LoVo (cell line): ENCODE measurements around the gene AGAP3.

Experiments used
- DNase-seq: peaks from one replicate; pipeline ENCODE4 v3.0.0-alpha.2; 2016; ENCODE audit warnings: low spot score

AGAP3 gene

DNA sequence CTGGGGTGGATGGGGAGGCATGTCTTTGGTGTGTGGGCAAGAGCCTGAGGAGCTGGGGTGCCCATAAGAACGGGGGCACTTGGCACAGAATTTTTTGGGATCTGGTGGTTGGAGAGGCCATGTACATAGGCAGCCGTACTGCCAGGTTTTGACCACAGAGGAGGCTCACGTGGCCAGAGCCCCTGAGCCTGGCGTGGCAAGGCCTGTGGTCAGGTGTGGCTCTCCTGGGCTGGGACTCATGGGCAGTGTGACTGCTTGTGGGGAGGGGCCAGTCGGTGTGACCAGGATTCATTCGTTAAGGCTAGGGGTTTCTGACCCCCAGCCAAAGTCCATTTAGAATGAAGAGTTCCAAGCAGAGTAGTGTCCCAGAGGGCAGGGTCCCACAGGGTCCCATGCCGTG, 38.2 kb downstream of the AGAP3 start:
- DNase-seq, result no peak

DNA sequence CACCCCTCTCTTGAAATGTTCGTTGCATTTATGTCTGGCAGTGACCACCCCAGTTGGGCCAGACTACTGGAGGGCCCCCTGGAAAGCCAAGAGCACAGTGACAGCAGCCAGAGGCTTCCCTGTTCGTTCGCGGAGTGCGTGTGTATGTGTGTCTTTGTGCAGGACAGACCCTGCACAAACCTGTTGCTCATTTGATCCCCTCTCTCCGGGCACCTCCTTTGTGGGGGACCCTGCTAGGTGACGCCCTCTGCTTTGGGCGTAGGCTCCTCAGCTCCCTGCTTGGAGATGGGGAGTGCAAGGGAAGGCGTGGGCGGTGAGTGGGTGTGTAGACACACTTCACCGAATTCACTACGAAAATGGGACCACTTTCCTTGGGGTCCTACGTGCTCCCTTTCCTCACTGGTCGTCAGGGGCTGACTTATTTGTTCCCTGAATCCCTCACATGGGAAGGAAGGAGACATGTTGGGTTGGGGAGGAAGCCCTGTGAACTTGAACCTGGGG, 38.7 kb downstream of the AGAP3 start:
- no peak for DNase-seq

DNA sequence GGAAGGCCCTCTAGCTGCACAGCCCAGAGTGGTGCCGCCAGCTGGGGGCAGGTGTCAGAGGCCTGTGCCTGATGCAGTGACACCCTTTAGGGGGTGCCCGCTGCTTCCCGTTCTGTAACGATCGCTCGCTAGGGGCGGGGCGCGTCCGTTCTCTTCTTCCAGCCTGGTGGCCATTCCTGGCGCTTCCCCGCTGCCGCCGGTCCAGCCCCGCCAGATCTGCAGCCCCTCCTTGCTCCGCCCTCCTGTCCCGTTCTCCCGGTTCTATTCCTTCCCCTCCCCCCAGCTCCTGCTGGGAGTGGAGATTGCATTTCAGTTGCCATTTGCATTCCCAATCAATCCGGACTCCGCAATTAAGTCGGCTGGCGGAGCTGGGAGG, 39.2 kb downstream of the AGAP3 start:
- no peak for DNase-seq

DNA sequence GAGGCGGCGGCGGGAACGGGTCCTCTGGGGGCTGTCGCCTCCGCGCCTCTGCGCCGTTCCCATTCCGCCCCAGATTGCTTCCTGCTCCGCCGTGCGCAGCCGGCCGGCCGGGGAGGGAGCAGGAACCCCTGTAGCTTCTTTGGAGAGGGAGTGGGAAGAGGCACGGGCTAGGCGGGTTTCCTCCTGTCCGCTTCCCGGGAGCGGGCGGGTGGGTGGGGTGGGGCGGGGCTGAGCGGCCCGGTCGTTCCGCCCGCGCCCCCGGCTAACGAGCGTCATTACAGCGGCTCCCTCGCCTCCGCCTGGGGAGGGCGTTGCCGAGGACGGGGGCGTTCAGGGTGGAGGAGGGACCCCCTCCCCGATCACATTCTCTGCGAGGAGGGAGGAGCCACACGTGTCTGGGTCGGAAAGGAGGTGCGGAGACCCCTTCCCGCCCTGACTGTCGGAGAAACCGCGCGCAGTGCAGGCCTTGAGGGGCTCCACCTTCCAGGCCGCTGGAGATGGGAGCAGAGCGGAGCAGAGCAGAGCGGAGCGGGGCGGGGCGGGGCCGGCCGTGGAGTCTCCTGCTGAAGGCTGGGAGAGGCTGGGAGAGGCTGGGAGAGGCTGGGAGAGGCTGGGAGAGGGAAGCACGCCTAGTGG, 39.7 kb downstream of the AGAP3 start:
- DNase-seq, result no peak

DNA sequence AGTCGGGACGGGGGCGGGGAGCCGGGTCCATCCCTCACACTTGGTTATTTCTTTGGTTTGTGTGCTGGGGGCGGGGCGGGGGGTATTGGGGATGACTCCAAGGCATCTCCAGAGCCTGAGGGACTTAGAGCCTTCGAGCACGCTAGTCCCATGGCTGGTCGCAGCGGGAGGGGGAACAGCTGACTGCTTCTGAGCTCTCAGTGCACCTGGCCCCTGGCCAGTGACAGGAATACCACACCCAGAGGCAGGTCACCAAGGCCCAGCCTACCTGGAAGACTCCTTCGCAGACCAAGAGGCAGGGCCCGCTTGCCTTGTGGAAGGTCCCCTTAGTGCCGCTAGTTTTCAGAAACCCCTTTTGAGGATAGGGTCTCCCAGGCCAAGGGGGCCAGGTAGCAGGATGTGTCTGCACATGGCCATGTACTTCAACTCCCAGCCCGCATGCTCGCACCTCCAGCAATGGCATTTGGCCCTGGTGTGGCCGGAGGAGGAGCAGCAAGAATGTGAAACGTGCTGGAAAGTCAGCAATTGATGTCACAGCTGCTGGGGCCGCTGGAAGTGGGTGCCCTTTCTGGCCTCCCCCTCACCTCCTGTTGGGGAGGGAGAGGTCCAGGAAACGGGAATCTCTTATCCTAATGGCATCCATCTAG, 40.3 kb downstream of the AGAP3 start:
- DNase-seq, result no peak

DNA sequence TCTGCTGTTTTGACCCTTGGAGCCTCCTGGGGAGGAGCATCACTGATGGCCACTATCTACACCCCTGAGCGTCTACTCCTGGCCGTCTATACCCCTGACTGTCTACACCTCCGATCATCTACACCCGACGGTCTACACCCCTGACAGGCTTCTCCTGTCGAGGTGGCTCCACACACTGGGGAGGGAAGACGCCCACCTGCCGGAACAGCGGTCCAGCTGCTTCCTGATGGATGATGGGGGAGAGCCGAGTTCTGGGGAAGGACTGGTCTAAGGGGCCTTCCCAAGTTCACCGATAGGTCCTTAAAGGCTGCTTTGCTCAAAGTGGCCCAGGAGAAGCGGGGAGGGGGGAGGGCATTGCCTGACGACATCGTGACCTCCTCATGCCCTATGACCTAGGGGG, 41.9 kb downstream of the AGAP3 start:
- DNase-seq, result no peak

DNA sequence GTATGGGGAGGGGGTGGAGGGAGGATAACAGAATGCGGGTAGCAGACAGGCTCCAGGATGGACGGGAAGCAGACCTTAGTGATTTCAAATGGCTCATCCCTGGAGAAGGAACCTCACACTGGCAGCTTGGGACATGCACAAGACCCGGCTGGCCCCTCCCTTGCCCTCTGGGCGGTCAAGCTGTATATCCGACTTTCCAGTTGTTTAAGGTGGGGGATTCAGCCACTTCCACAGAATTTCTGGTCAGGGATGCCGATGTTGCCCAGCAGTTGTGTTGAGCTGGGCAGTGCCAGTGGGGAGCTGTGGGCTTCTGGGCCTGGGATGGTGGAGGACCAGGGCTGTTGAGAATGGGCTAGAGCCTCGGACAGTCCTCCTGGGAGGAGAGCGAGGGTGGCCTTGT, 42.4 kb downstream of the AGAP3 start:
- no peak for DNase-seq

DNA sequence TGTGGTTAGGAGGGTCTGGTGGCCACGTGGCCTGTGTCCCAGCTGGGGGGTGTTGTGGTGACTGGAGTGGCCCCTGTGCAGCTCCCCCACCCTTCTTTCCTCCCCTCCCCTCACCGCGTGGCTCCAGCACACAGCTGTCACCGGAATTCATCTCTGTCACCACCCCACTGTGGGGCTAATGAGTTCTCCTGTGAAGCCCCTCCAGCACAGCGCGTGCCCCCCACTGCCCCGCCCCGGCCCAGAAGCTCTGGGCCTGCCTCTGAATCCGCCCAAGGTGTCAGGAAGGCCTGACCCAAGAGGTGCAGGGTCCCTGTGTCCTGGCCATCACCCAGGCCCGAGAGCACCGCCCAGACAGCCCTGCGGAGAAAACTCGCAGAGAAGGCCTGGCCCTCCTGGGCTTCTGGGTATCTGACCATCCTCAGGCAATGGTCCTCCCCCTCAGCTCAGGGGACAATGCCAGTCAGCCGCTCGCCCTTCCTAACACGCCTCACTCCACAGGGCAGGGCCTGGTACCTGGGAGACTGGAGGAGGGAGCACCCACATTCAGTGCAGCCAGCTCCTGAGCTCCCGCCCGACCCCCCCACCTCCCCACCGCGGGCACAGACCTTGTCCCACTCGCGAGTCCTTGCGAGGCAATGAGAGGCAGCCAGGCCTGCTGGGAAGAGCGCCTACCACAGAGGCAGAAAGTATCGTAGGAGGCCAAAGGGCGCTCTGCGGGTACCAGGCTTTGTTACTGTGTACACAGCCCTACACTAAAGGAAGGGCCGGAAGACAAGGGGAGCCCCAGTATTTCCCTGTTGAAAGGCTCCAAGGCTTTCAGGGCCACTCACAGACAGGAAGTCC, 43.1 kb downstream of the AGAP3 start:
- no peak for DNase-seq

DNA sequence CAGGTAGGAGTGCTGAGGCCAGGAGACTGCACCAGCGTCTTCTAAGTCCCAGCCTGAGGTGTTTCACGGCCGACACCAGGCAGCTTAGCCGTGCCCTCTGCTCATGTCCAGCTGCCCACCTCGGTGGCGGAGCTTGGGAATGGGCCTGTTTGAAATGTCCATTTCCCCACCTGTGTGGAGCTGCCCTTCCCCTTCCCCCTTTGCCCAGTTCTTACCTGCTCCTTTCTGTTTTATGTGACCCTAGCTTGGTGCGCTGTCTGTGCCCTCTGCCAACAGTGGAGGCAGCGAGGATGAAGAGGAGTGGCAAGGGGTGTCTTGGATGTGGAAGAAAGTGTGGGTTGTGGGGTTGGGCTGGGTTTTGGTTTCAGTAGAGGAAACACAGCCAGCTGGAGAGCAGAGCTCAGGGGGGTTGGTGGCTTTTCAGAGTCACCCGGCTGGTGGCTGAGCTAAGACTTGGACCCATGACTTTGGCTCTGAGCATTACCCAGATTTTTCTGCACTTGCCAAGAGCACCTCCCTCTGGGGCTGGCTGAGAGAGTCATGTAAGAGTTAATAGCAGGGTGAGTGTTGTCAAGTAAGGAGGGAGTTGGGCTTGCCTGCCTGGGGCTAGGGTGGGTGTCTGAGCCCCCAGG, 43.8 kb downstream of the AGAP3 start:
- no peak for DNase-seq

DNA sequence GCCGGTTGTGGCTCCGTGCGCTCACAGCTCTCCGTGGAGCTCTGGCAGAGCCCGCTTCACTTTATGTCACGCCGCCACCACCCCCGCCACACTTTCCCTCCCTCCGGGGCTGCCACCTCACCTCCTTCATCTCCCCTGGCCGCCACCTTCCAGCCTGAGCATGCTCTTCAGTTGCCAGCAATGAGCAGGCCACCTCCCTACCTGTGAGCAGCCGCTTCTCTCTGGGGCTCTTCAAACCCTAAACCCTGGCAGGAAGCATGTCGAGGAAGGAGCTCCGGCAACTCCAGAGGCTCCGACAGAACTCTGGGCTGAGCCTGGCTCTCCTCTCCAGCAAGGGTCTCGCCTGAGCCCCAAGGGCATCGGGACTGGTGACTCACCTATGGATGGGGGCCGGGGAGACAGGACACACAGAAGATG, 44.5 kb downstream of the AGAP3 start:
- no peak for DNase-seq

DNA sequence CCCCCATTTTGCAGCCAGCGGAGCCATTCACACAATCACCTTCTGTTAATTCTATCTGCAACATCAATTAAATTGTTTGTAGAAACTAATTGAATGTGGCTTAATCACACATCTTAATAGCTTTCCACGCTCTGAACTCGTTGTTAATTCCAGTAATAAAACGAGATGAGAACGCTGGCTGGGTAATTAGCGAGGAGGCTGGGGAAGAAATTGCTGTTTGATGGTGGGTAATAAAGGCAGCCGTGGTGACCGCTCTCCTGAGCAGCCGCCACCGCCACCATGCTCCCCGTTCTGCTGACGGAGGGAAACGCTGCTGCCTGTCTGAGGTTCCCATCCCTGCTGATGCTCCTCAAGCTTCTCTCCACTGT, 44.9 kb downstream of the AGAP3 start:
- no peak for DNase-seq

DNA sequence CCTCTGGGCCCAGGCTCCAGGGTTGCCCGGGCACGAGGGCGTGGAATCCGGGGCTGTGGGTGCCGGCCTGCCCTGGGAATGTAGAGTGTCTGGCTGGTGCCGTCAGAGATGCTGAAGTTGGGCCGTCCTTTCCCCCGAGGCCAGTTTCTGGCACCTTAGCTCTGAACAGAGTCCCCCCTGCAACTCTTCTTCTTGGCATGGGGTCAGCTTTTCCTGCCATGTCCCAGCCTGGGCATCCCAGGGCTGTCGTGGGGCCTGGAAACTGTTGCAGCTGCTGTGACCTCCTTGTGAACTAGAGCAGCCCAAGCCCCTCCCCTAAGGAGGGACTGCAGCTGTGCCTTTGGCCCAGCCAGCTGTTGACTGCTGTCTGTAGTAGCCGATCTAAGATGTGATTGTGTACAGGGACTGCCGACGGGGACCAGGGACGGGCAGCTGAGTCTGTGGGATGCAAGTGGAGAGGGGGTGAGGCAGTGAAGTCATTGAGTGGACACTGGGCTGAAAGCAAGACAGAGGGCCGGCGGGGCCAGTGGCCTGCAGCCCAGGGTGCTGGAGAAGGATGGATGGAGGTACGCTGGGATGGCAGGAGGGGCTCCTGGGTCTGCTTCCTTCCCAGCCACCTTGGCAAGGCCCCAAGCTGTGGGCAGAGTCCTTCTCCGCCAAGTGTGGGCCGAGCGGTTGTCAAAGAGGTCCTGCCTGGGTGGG, 45.5 kb downstream of the AGAP3 start:
- no peak for DNase-seq

DNA sequence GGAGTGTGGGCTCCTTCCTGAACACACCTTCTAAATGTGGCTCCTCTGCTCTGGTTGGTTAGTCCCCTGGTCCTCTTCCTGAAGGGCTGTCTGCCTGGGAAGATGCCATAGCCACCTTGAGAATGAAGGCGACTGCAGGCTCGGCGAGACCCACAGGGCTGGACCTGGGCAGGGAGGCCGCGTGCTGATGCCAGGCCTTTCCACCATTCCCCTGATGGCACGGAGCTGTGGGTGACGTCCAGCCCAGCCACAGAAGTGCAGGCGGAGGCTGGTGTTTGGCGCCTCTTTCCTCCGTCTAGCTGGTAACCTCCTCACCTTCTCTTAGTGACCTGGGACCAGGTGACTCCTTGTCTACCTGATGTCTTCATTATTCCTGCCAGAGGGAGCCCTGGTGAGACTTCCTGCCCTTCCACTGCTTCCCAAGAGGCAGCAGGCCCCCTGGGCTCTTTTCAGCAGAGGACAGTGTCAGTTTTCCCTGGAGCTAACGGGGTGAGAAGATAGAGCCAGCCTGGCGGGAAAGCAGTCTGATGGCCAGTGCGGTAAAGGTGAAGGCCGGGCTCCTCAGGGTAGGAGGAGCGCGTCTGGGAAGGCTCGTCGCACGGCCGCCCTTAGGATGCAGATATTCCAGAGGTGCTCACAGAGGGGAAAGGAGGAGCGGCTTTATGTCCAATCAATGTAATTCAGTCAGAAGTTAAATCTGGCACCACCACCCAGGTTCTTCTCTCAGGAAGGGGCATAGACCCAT, 46.4 kb downstream of the AGAP3 start:
- DNase-seq, result no peak

DNA sequence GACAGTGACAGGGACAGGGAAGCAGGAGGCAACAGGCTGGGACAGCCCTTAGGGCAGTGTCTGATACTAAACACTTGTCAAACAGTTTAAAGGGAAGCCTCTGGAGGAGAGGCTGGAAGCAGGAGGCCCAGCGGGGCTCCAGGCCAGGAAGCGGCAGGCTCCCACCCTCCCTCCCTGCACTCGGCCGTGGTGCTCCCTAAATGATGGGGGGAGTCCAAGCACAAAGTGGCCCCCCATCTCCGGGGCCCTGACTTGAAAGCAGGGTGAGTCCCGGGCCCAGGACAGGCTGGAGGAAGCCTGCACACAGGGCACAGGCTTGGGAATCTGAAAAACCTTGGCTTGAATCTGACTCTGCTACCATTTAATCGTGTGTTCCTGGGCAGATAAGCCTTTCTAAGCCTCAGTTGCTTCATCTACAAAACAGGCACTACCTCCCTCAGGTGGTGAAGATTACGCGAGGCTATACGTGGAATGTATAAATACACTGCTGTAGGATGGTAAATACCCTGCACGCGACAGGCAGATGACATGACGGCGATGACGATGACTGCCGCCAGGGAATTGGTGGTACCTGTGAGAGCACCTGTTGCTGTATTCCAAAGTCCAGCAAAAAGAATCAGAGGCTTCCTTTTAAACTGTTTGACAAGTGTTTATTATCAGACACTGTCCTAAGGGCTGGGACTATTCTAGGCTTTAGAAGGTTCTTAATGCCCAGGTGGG, 47.2 kb downstream of the AGAP3 start:
- DNase-seq, result no peak

DNA sequence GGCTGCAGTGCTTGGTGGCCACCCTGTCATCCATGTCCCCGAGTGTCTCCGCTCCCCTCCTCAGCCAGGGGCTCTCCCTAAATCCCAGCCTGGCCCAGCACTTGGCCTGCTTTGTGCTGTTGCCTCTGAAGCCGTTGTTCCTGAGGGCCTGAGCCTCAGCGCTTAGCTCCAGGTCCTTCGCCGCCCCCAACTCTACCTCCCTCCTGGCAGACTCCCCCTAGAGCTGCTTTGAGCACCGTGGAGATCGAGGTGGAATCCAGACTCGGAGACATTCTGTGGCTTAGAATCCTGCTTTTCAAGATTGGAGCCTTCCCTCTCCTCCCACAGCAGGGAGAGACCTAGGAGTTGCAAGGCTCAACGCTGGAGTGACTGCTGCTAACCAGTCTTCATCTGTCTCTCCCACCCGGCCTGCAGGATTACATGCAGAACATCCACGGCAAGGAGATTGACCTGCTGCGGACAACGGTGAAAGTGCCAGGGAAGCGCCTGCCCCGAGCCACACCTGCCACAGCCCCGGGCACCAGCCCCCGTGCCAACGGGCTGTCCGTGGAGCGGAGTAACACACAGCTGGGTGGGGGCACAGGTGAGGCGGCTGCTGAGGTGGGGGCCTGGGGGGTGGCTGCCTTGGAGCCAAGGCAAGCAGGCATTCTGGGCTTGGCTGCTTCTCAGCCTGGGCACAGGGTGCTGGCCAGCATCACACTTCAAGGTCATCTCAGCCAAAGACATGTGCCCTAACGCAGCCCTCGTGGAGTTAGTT, 47.9 kb downstream of the AGAP3 start:
- DNase-seq, result no peak

DNA sequence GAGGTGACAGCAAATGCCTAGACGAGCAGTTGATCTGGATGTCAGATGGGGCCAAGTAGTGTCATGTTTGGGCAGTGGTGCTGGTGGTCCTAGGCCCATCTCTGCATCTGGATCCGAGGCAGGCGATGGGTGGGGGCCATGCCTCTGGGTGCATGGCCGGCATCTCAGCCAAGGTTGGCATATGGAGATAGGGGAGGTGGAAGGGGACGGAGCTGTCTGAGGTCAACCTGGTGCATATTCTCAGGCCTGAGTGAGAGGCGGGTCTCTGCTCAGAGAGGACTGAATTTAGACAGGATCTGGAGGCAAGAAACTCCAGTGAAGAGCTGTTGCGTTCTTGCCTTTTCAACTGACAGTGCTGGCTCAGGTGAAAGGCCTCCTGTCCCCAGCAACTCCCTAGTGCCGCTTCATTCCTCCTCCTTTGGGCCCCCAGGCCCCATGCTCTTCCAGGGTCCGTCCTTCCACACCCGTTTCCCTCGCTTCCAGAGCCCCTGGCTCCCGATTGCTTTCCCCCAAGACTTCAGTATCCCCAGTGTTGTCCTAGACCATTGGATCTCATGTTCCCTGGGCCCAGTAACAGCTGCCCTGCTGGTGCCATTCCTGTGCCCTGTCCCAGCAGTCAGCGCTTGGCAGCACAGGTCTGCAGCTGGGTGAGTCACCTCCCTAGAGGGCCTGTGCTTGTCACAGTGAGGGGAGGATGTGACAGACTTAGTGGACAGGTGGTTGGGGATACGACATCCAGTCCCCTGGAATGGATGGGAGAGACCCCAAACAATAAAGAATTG, 48.7 kb downstream of the AGAP3 start:
- no peak for DNase-seq

DNA sequence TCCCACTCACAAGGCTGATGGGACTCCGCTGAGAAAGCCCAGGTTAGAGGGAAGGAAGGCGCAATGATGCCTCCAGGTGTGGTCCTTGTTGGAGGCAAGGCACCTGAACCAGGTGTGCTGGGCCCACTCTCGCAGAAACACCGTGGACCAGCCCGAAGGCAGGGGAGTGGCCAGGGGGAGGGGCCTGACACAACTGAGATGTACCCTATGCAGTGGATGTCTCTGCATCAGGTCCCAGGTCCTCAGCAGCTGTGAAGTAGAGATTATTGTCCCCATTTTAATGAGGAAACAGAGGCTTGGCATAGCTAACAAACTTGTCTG, 49.2 kb downstream of the AGAP3 start:
- DNase-seq, result no peak

DNA sequence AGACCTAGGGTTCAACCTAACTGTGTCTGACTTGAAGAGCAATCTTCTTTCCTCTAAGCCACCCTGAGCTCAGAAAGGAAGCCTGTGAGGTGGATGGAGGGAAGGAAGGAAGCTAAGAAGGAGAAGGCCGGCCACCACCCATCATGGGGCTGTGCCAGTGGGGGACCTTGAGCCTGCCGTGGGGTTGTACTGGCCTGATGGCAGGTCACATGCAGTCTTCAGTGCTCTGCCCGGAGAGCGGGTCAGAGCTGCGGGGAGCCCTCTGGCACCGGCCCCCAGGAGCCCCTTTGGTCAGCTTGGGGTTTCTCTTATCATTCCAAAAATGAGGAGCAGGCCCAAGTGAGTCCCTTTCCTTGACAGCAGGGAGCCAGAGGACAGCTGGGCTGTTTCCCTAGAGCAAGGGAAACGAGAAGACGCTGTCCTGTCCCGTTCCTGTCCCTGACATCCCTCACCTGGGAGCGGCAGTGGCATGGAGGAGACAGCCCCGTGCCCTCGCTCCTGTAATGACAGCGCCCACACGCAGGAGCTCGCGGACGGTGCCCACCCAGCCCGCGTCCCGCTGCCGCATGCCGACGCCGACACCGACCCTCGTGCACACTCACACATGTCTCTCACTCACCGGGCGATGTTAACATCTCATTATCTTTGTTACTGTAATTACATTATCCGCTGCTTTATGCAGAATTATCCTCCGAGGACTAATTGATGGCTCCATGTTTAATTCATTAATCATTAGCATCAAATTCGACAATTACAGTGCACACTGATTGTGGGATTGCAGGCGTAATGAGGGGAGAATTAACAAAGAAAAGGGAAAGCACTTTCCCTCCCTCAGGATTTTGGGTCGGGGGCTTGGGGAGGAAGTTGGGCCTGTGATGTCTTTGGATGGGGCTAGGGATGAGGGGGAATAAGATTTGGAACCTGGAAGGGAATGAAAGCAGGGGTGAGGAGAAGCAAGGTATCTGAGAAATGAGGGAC, 49.9 kb downstream of the AGAP3 start:
- DNase-seq, result no peak
